NCI-H1694 (cell line): ENCODE data around the gene ADD2.
"Not testable (repeated sequence)": the region's sequence is repeated elsewhere in the genome, so short reads cannot be mapped to it uniquely, and the experiment has no call there.

Experiments
- DNase-seq: peaks from one replicate; lab custom pipeline; 2025; lab: John Stamatoyannopoulos, UW

Gene ADD2

DNA sequence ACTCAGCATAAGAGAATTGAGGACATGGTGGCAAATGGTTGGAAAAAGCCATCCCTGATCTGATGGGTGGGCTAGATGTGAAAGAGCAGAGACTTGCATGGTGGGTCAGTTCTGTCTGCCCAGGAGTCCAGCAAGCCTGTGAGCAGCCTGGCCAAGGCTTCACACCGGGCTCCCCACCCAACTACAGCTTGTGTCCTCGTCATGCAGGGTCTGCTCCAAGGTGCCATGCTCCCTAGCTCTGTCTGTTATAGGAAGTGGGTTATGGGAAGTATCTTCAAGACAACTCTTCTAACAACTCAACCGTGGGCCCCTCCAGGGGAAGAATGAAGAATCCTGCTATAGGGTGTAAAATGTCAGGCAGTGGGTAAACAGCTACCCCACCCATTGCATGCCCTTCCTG is 97.4 kb downstream of the ADD2 start:
- DNase-seq = no peak

DNA sequence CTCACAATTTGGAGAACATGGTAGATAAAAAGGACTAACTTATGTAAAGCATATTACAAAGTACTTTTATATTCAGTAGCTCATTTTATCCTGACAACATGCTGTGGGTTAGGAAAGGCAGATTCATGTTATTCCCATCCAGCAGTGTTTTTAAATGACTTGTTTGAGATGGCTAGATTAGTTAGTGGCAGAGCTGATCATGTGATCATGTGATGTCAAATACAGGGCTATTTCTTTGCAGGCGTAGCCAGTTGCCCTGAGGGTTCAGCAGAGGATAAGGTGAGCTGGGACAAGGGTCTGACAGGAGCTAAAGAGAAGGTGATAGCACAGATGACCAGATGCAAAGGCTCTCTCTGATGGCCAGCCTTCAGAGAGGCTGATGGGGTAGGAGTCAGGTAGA is 97.8 kb downstream of the ADD2 start:
- no peak for DNase-seq

DNA sequence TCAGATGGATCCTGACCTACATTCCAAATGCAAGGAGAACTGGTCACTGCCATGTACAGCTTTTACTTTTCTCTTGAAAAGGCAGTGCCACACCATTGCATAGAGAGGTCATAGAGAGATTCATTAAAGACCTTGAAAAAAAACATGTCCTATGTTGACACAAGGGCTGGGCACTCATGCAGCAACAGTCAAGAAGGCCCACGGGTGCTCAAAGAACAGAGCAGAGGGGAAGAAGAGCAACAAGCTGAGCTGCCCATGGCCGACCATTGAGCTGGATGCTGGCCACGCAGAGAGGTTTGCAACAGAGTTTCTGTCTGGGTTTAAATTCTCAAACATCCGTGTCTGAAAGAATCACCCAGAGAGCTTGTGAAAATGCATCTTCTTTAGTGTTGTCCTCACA is 99.1 kb downstream of the ADD2 start:
- no peak for DNase-seq

DNA sequence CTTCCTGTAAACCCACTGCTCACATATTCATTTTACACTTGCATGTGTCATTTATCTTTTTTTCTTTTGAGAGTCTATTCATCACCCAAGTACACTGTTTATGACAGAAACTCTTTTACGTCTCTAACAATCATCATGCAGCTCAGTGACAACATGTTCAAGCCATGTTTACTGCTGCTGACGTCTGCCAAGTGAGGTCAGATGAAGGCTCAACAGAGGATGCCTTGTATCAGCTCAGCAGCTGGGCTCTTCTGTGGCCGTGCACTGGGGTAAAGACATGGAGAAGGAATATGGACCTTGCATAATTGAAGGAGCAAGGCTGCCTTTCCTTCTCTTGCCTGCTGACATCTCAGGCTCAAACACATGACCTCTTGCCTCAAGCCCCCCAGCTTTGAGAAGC is 99.6 kb downstream of the ADD2 start:
- DNase-seq = no peak

DNA sequence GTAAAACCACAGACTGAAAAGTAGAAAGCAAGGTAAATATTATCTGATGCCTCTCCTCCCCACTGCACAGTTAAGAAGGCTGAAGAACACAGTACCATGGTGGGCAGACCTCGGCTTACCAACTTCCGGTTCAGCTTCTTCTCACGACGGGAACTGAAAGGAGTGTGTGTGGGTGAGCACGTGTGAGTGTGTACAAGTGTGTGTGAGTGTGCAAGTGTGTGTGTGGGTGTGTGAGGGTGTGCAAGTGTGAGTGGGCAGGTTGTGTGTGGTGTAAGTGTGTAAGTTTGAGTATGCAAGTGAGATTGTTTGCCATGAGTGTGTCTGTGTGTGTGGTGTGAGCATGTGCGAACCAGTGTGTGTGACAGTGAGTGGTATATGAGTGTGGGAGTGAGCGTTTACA is 103.5 kb downstream of the ADD2 start:
- DNase-seq = no peak

DNA sequence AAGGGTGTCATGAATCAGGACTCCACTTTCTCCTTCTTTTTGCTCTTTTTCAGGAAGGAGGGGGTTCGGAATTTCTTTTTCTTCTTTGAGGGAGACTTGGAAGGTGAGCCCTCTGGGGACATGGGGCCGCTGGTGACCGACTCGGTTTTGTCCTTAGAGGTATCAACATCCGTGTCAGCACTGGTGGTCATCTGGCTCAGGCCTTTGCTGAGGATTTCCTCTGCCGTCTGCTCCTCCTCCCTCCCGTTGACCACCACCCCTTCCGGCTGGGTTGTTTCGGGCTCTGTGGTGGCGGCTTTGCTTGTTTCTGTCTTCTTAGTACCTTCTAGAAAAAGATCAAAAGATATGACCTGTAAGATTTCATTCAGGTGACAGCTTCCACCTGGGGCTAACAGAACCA is 104.6 kb downstream of the ADD2 start:
- DNase-seq = no peak

DNA sequence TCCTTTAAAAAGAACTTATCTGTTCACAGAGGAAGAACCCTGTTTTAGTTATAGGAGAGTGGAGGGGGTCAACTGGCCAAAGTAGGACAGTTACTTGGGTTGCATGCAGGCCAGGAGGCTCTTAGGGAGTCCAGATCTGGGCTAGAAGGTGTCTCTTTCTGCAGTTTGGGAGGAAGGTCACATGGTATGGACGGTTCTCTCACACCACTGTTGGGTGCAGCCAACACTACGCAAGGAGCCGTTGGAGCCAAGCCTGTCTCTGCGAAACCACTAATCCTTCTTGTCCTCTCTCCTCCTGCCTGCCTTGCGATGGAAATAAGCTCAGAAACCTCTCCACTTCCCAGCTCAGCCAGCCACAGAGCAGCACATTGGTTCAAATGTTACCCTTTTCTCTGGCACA is 108.4 kb downstream of the ADD2 start:
- no peak for DNase-seq

DNA sequence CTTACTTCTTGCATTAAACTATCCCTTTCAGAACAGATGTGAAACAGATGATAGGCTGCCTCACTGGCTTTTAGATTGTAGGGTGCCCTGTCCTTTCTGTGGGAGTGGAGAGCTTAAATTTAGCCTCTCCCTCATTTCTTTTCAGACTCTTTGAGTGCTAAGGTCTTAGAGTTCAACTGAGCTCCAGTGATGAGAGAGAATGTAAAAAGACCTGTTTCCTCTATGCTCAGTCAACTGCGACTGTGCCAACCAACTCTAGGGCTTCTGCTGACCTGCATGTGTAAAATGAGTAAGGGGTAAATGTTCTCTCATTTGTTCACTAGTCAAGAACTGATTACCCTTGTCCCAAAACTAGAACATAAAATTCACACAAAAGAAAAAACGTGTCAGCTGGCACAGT is 109.5 kb downstream of the ADD2 start:
- no peak for DNase-seq

DNA sequence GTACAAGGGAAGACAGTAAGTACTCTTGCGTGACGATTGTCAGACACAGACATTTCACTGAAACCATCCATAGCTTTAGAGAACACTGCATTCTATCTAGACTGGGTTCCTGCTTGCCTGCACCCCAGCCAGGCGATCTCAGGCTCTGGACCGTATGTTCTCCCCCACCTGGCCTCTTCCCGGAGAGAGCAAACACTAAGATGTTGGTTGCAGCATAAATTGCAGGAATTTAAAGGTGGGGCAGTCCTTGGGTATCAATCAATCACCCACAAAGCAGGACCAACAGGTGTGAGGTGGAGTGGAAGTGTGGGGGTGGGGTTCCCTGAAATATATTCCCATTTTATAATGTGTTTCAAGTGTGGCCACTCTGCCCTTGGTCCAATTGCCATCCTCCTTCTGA is 110.8 kb downstream of the ADD2 start:
- no peak for DNase-seq

DNA sequence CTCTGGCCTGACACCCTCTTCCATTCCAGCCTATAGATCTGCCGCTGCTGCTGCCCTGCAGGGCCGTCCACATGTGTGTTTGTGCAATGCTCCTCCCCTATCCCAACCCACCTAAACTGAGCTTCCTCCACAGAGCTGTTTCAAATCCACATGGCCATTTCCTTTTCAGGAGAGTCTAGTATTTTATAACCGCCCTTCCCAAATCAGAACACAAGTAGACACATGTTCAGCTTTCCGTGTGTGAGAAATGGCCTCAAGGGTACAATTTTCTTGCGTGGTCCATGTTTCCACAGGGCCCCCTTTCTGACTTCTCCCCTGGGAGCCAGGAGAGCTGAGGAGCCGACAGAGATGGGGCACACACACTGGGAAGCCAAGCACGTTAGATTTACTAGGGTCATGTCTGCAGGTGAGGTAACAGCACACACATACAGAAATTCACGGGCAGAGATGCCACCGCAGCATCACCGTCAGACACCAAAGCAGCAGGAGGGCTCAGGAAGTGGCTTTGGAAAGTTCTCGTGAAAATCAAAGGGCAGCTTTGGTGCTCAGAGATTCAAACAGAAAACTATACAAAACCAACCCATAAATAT is 111.5 kb downstream of the ADD2 start:
- DNase-seq = no peak

DNA sequence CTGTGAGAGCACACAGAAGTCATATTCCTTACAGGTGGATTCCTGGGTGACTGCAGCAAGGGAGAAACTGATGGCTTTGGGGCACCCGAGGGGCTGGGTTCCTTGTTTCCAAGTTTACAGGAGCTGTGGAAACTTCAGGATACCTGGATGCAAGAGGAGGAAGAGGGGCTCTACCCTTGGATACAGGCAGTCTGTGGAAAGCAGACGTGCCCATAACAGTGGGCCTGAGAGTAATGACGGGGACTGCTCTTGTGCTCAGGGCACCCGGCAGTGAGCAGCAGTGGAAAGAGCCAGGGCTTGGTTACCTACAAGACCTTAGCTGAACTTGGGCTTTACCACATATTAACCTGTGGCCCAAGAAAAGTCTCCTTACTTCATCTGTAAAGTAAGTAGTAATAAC is 112.2 kb downstream of the ADD2 start:
- DNase-seq = no peak

DNA sequence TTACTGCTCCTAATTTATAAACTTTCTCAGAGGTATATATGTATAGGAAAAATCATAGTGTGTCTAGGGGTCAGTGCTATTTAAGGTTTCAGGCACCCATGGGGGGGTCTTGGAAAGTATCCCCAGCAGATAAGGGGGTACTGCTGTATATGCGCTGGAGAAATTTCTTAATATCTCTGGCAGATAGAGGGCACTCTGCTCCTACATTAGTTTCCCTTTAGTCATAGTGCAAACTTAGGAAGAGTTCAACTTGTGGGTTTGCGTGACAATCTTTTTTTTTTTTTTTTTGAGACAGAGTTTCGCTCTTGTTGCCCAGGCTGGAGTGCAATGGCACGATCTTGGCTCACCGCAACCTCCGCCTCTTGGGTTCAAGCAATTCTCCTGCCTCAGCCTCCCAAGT is 112.8 kb downstream of the ADD2 start:
- DNase-seq = not testable (repeated sequence)

DNA sequence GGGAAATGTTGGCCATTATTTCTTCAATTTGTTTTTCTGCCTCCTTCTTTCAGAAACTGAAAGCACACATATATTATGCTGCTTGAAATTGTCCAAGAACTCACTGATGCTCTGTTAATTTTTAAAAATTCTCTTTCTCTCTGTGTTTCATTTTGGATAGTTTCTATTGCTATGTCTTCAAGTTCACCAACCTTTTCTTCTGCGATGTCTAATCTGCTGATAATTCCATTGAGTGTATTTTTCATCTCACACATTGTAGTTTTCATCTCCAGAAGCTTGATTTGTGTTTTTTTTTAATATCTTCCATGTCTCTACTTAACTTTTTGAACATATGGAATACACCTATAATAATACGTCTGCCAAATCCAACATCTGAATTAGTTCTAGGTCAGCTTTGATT is 116.3 kb downstream of the ADD2 start:
- no peak for DNase-seq

DNA sequence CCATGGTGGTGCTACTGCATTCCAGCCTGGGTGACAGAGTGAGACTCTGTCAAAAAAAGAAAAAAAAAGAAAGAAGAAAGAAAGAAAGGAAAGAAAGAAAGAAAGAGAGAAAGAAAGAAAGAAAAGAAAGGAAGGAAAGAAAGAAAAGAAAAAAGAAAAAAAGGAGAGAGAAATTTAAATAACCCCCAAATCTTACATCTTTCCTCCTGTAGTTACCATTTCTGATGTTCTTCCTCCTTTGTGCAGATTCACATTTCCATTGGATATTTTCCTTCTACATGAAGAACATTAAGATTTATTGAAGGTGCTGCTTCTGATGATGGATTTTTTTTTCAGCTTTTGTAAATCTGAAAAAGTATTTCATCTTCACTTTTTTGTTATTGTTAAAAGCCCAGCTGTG is 117.0 kb downstream of the ADD2 start:
- DNase-seq = no peak

DNA sequence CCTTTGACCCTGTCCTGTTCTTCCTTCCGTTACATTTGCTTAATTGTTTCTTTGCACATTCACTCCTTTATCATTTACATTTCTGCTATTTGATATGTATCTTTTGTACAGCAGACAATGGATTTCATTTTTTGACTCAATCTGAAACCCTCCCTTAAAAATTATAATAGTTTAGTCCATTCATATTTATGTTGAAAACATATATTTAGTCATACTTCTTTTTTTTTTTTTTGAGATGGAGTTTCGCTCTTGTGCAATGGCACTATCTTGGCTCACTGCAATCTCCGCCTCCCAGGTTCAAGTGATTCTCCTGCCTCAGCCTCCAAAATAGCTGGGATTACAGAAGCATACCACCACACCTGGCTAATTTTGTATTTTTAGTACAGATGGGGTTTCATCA is 119.0 kb downstream of the ADD2 start:
- DNase-seq = no peak

DNA sequence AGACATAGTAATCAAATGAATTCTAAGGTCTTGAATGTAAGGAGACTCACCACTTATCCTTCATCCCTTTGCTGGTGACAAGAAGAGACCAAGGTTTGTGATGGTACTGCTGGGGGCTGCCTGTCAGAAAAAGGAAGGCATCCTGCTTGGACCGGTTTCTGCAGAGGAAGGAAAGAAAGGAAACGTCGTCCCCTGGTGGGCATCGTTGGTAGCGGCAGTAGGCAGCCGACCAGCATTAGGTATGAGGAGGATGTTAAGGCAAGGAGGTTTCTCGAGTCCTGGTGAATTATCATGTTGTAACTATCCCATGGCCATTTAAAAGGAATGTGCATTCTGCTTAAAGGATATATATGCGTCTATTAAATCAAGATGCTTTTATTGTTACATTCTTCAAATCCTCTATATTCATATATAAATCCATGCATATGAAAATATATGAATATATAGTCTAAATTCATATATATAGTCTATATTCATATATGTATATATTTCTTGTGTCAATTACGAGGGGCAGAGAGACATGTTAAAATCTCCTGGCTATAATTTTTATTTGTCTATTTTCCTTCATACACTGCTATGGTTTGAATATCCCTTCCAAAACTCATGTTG is 120.0 kb downstream of the ADD2 start:
- DNase-seq = peak; percentile 85

DNA sequence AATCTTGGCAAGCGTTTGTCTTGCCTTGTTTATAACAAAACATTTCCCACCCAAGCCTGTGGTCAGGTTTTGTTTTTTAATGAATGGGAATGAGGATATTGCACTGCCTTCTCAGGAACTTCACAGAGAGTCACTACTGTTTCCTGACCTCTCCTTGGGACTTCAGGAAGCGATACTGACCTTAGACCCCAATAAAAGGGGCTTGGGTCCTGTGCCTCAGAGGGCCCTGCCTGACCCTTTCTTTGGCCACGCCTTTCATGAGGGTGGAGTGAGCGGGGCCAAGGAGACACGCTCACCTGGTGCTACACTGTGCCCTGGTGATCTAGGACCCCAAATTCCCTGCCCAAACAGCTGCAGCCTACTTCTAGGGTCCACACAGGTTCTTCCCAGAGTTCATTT is 121.6 kb downstream of the ADD2 start:
- DNase-seq = no peak

DNA sequence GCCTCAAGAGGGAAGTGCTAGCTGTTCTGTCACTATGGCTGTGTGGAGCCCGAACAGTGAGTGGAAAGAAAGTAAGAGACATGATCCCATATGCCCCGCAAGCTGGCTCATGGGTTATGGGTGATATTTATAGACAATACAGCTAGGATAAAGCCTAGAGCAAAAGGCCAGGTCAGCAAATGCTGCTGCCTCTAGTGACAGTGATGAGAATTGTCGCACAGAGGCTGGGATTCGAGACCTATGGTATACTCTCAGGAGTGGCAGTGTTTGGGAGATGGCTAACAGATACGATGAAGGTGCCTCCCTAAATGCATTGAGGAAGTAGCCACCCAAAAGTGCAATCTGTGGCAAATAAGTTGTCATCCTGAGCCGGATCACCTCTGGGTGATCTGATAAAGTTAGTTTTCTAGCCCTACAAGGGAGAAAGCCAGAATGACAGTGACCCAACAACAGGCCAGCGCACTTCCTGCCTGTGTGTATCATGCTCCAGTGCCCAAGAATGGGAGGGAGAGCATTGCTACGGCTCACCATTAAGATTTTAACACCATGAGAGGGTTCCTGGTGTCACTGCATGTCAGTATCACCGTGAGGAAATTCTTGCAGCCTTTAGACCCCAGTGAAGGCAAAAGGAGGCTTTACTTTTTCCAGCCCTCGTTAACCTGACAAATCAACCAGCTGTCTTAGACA is 122.1 kb downstream of the ADD2 start:
- DNase-seq = peak; percentile 55

DNA sequence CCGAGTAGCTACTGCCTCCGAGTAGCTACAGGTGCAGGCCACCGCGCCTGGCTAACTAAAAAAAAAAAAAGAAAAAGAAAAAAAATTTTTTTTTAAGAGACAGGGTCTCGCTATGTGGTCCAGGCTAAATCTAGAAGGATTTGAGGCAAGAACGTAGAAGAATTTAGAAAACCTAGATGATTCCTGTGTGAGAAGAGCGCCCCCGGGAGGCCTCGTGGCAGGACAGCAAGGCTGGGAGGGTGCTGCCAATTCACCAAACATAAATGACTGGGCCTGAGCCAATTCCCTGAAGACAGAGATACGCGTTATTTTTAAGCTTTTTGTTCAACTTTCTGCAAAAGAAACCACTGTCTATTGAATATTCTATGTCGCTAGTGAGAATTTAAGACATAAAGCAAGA is 124.3 kb downstream of the ADD2 start:
- DNase-seq = peak; percentile 54

DNA sequence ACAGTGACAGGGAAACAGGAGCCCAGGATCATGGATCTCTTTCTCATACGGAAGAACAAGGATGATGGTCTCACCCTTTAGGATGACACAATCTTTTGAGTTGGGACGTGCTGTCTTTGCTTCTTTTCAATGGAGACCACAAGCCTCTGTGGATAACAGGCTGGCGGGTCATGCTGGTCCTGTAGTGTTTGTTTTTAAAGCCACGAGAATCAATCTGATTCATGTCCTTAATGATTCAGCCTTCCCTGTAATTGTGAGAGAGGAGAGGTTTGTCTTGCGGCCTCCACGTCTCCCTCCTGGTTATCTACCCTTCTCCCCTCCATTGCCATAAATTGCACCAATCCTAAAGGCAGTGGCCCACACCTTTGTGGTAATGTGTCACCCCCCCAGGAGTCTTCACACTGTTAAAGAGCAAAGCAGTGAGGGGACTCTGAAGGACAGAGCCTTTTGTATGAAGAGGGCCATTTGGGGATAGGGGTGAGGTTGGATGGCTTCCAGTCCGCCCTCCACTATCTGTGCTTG is 126.7 kb downstream of the ADD2 start:
- no peak for DNase-seq

DNA sequence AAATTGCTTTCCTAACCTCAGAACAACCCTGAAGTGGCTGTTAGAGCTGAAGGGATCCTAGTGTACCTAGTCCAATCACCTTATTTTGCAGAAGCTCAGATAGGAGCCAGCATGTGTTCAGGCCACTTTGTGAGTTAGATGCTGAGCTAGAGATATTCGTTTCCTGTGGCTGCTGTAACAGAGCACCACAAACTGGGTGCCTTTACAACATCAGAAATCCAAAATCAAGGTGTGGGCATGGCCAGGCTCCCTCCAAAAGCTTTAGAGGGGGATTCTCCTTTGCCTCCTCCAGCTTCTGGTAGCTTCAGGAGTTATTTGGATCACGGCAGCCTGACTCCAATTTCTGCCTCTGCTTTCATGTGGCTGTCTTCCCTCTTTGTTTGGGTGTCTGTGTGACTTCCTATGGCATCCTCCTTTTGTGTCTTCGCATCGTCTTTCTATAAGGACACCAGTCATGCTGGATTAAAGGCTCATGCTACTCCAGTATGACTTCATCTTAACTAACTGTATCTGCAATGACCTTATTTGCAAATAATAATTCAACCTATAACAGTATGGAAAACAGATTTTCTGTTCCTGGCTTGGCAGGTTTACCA is 128.1 kb downstream of the ADD2 start:
- DNase-seq = no peak

DNA sequence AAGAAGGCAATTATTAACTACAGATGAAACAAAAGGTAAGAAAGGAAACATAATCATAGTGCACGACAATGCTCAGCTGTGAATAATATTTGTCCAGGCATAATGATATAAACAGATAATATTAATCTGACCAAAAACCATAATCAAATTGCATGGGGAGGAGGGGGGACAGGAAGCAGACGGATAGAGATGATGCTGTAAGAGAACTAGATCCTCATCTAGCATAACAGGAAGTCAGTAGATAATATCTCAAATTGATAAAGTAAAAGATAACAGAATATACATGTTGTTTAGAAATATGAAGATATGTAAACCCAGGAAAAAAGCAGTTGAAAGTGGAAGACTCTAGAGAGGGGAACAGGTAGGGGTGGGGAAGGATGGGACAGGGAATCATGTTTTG is 129.4 kb downstream of the ADD2 start:
- DNase-seq = no peak

DNA sequence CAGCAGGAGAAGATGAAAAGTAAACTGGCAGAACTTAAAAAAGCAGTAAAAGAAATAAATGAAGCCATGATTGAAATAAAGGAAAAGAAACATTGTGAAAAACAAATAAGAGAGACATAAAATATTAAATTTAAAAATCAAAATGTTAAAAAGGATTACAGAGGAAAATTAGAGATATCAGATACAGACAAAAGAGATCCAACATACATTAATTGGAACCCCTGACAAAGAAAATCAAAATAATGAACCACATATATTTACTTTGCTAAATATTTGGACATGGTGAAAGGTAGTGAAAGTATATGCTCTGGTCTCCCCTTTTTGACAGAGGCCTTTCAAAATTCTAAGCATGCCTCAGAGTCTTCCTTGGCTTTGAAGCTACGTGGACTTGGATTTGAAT is 134.5 kb downstream of the ADD2 start:
- no peak for DNase-seq
